ENCODE results near the gene FNTB.

Gene FNTB

DNA sequence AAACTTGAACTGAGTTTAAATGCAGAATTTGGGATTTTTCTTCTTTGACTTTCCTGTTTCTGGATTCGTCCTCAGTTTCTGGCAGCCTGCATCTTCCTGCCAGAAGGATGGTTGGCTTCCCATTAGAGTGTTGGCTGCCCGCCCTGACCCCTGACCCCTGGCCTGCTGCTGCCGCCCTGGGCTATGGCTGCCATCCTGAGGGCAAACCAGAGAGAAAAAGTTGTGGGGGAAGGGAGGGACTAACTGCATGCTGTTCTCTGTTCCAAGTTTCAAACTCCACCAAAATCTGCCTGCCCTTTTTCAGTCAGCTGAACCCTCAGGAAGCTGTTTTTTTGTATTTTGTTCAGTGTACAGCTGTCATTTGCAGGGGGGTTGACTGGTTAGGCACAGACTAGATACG, 48.4 kb downstream of the FNTB start:
- Histone ChIP-seq H3K36me3 (ENCODE audit: insufficient read depth, low read length) (peaks cover 6% of the 10 kb centered on the region; the same call in 1 of the 2 replicates), H3K79me2 (ENCODE audit: control insufficient read depth, insufficient read depth, low read length, unreplicated experiment) (no peaks in the 10 kb centered on the region), H2AFZ (ENCODE audit: low read length, unreplicated experiment) (no peak overlapping the region), H3K27ac (ENCODE audit: low read depth, low read length) (no peak overlapping the region), H3K4me3 (ENCODE audit: low read depth, low read length) (no peak overlapping the region), H3K27me3 (ENCODE audit: insufficient read depth, low read length) (no peaks in the 10 kb centered on the region), H3K4me1 (ENCODE audit: control insufficient read depth, insufficient read depth, low read length, unreplicated experiment) (no peaks in the 10 kb centered on the region)

GRCh38 chr14:65038966-65039365, 52.3 kb downstream of the FNTB start:
- Histone ChIP-seq H3K4me3 (ENCODE audit: low read depth, low read length) (no peak overlapping the region), H3K79me2 (ENCODE audit: control insufficient read depth, insufficient read depth, low read length, unreplicated experiment) (no peaks in the 10 kb centered on the region), H3K27me3 (ENCODE audit: insufficient read depth, low read length) (no peaks in the 10 kb centered on the region), H2AFZ (ENCODE audit: low read length, unreplicated experiment) (no peak overlapping the region), H3K27ac (ENCODE audit: low read depth, low read length) (no peak overlapping the region), H3K36me3 (ENCODE audit: insufficient read depth, low read length) (no peaks in the 10 kb centered on the region), H3K4me1 (ENCODE audit: control insufficient read depth, insufficient read depth, low read length, unreplicated experiment) (no peaks in the 10 kb centered on the region)

- Histone ChIP-seq H3K36me3 (ENCODE audit: insufficient read depth, low read length) (no peaks in the 10 kb centered on the region), H3K79me2 (ENCODE audit: control insufficient read depth, insufficient read depth, low read length, unreplicated experiment) (no peaks in the 10 kb centered on the region), H3K4me1 (ENCODE audit: control insufficient read depth, insufficient read depth, low read length, unreplicated experiment) (no peaks in the 10 kb centered on the region), H2AFZ (ENCODE audit: low read length, unreplicated experiment) (no peak overlapping the region), H3K4me3 (ENCODE audit: low read depth, low read length) (no peak overlapping the region), H3K27me3 (ENCODE audit: insufficient read depth, low read length) (no peaks in the 10 kb centered on the region), H3K27ac (ENCODE audit: low read depth, low read length) (no peak overlapping the region)
Observed at GRCh38 chr14:65040666-65041433, 54.2 kb downstream of the FNTB start.

DNA sequence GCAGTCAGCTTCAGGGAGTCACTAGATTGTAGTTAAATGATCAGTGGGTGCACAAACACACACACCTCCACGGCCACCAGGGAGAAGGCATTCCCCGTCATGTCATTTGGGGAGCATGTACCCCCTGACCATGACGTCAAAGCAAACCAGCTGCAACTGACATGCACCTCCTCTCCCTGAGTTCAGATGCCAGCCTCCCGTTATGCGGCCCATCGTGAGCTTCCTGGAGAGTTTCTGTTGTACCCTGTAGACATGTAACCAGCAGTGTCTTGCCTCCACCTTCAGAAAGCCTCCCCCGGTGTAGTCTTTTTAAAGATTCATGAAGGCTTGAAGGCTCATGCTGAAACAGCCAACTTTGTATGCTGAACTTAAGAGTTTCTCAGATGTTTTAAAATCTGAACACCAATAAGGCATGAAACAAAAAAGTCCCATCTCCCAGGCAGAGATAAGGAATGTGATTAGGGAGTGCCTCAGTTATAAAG, 54.8 kb downstream of the FNTB start:
- H3K4me1 ChIP-seq (ENCODE audit: control insufficient read depth, insufficient read depth, low read length, unreplicated experiment), result no peaks in the 10 kb centered on the region
- H3K4me3 ChIP-seq (ENCODE audit: low read depth, low read length), result no peak overlapping the region
- 0 out of 2 replicates have a peak, but pooled peaks cover 3% of the 10 kb centered on the region for H3K36me3 ChIP-seq (ENCODE audit: insufficient read depth, low read length)
- no peaks in the 10 kb centered on the region for H3K79me2 ChIP-seq (ENCODE audit: control insufficient read depth, insufficient read depth, low read length, unreplicated experiment)
- no peaks in the 10 kb centered on the region for H3K27me3 ChIP-seq (ENCODE audit: insufficient read depth, low read length)
- no peak overlapping the region for H3K27ac ChIP-seq (ENCODE audit: low read depth, low read length)
- H2AFZ ChIP-seq (ENCODE audit: low read length, unreplicated experiment), result no peak overlapping the region

DNA sequence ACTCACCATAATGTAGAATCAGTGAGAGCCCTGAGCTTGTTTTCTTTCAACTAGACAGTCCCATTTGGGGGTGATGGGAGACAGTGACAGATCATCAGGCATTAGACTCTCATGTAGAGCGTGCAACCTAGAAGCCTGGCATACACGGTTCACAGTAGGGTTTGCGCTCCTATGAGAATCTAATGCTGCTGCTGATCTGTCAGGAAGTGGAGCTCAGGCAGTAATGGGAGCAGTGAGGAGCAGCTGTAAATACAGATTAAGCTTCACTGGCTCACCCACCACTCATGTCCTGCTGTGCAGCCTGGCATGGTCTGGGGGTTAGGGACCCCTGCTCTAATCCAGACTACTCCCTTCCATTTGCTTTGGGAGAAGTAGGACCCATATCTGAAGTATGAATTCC, 55.6 kb downstream of the FNTB start:
- H3K4me3 ChIP-seq (ENCODE audit: low read depth, low read length), result no peak overlapping the region
- H3K27ac ChIP-seq (ENCODE audit: low read depth, low read length), result no peak overlapping the region
- H3K27me3 ChIP-seq (ENCODE audit: insufficient read depth, low read length), result no peaks in the 10 kb centered on the region
- H3K36me3 ChIP-seq (ENCODE audit: insufficient read depth, low read length), result 0 out of 2 replicates have a peak, but pooled peaks cover 5% of the 10 kb centered on the region
- no peak overlapping the region for H2AFZ ChIP-seq (ENCODE audit: low read length, unreplicated experiment)
- H3K4me1 ChIP-seq (ENCODE audit: control insufficient read depth, insufficient read depth, low read length, unreplicated experiment), result no peaks in the 10 kb centered on the region
- no peaks in the 10 kb centered on the region for H3K79me2 ChIP-seq (ENCODE audit: control insufficient read depth, insufficient read depth, low read length, unreplicated experiment)

DNA sequence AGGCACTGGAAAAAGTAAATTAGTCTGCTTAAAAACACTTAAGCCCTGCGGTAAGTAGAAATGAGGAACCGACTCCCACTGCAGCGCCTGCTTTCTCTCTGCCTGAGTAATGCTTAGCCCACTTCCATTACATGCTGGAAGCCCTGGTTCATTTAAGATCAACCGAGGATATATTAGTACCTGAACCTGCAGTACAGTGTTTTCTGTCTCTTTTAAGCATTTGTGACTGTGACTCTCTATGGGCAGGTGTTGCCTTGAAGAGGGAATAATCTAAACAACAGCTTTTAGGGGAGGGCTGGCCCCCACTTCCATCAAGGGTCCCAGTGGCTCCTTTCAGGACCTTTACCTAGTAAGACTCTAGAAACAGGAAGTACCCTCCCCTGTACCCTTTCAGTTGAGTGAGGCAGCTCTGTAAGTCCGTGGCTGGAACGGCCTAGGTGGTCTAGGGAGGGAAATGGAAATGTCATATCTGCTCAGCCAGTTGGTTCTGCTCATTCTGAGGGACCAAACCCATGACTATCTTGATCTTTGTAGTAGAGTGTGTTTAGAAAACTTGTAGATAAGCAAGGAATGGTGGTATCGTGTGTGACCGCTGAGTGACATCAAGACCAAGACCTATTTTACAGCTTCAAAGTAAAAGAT, 56.2 kb downstream of the FNTB start:
- Histone ChIP-seq H3K27ac (ENCODE audit: low read depth, low read length) (no peak overlapping the region), H3K4me1 (ENCODE audit: control insufficient read depth, insufficient read depth, low read length, unreplicated experiment) (peaks cover 5% of the 10 kb centered on the region)

DNA sequence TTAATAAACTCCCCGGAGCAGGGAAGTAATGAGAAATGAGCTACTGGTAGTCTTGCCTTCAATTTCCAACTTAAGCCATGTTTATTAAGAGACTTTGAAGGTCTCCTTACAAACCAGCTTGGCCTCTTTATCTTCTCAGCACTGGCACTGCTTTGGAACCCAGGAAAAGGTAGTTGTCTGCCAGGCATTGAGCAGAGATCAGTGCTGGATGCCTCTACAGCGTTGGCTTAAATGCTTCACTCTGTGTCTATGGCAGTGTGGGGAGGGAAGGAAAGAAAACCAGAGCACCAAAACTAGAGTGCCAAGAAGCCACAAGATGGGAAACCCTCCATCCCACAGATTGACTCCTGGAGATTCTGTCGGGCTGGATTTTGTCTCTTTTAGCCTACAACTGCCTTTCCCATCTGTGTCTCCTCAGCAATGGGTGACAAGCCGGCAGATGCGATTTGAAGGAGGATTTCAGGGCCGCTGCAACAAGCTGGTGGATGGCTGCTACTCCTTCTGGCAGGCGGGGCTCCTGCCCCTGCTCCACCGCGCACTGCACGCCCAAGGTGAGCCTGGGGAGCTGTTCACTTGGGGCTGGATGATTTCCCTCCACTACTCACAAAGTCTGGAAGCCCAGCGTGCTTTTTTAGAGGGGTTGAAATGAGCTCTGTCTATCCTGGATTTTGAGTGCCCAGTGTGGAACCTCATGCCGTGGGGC, 57.3 kb downstream of the FNTB start:
- no peaks in the 10 kb centered on the region for H3K79me2 ChIP-seq (ENCODE audit: control insufficient read depth, insufficient read depth, low read length, unreplicated experiment)
- H3K36me3 ChIP-seq (ENCODE audit: insufficient read depth, low read length), result 0 out of 2 replicates have a peak, but pooled peaks cover 5% of the 10 kb centered on the region
- H3K27ac ChIP-seq (ENCODE audit: low read depth, low read length), result no peak overlapping the region
- no peak overlapping the region for H2AFZ ChIP-seq (ENCODE audit: low read length, unreplicated experiment)
- H3K4me3 ChIP-seq (ENCODE audit: low read depth, low read length), result no peak overlapping the region
- no peaks in the 10 kb centered on the region for H3K27me3 ChIP-seq (ENCODE audit: insufficient read depth, low read length)
- H3K4me1 ChIP-seq (ENCODE audit: control insufficient read depth, insufficient read depth, low read length, unreplicated experiment), result peaks cover 12% of the 10 kb centered on the region

More for the DNA sequence above, 56.2 kb downstream of the FNTB start:
- Histone ChIP-seq H3K79me2 (ENCODE audit: control insufficient read depth, insufficient read depth, low read length, unreplicated experiment) (no peaks in the 10 kb centered on the region), H3K4me3 (ENCODE audit: low read depth, low read length) (no peak overlapping the region), H3K27me3 (ENCODE audit: insufficient read depth, low read length) (no peaks in the 10 kb centered on the region), H3K36me3 (ENCODE audit: insufficient read depth, low read length) (0 out of 2 replicates have a peak, but pooled peaks cover 5% of the 10 kb centered on the region), H2AFZ (ENCODE audit: low read length, unreplicated experiment) (no peak overlapping the region)

DNA sequence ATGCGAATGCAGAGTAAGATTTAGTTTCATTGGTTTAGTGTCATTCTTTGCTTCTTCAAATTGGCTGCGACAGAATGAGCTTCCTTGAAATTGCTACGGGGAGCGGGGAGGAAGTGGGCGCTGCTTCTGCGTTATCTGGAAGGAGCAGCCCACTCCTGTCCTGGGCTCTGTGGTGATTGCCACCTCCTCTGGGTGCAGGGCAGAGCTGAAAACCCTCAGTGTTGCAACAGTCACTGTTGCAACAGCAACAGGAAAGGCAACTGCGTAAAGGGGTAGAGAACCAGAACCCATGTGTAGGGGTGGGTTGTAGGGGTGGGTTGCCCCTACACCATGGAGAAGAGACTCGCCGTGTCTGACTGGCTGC, 57.9 kb downstream of the FNTB start:
- Histone ChIP-seq H3K27ac (ENCODE audit: low read depth, low read length) (no peak overlapping the region), H2AFZ (ENCODE audit: low read length, unreplicated experiment) (no peak overlapping the region), H3K4me1 (ENCODE audit: control insufficient read depth, insufficient read depth, low read length, unreplicated experiment) (peaks cover 12% of the 10 kb centered on the region), H3K79me2 (ENCODE audit: control insufficient read depth, insufficient read depth, low read length, unreplicated experiment) (no peaks in the 10 kb centered on the region), H3K27me3 (ENCODE audit: insufficient read depth, low read length) (no peaks in the 10 kb centered on the region), H3K36me3 (ENCODE audit: insufficient read depth, low read length) (0 out of 2 replicates have a peak, but pooled peaks cover 5% of the 10 kb centered on the region), H3K4me3 (ENCODE audit: low read depth, low read length) (no peak overlapping the region)

DNA sequence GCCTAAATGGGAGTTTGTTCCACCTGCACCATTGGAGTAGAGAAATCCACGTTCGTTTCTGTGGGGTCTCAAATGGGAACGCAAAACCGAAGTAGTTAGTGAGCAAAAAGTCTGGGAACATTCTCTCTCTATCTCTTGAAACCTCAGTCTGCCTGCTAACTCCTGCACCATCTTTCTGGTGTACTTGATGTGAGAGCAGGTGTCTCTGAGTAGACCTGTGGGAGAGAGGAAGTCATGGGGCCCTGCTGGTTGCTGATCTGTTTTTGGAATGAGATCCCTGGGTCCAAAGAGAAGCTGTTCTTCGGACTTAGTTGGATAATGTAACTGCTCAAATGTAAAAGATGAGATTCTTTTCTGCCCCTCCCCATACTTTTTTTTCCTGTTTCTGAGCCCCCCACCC, 58.3 kb downstream of the FNTB start:
- Histone ChIP-seq H3K4me3 (ENCODE audit: low read depth, low read length) (no peak overlapping the region), H3K27ac (ENCODE audit: low read depth, low read length) (no peak overlapping the region), H3K79me2 (ENCODE audit: control insufficient read depth, insufficient read depth, low read length, unreplicated experiment) (no peaks in the 10 kb centered on the region), H3K27me3 (ENCODE audit: insufficient read depth, low read length) (no peaks in the 10 kb centered on the region), H3K36me3 (ENCODE audit: insufficient read depth, low read length) (0 out of 2 replicates have a peak, but pooled peaks cover 5% of the 10 kb centered on the region), H3K4me1 (ENCODE audit: control insufficient read depth, insufficient read depth, low read length, unreplicated experiment) (peaks cover 12% of the 10 kb centered on the region), H2AFZ (ENCODE audit: low read length, unreplicated experiment) (no peak overlapping the region)

- Histone ChIP-seq H3K36me3 (ENCODE audit: insufficient read depth, low read length) (0 out of 2 replicates have a peak, but pooled peaks cover 5% of the 10 kb centered on the region), H3K79me2 (ENCODE audit: control insufficient read depth, insufficient read depth, low read length, unreplicated experiment) (no peaks in the 10 kb centered on the region), H3K27ac (ENCODE audit: low read depth, low read length) (no peak overlapping the region), H3K4me3 (ENCODE audit: low read depth, low read length) (no peak overlapping the region), H3K4me1 (ENCODE audit: control insufficient read depth, insufficient read depth, low read length, unreplicated experiment) (peaks cover 12% of the 10 kb centered on the region), H2AFZ (ENCODE audit: low read length, unreplicated experiment) (no peak overlapping the region), H3K27me3 (ENCODE audit: insufficient read depth, low read length) (no peaks in the 10 kb centered on the region)
Observed at GRCh38 chr14:65045709-65046108, 59.0 kb downstream of the FNTB start.

Data from ACC112 (cell line).